LNCAP (cell line): ENCODE measurements around the gene RABGAP1L.
A peak's percentile ranks its signal among the peaks of the same experiment; 100 is the strongest.

ENCODE experiments used
- CTCF ChIP-seq: fragments of 450-650 bp; IDR thresholded peaks from 2 replicates; pipeline ENCODE4 v1.5.1; 2017; ENCODE audit warnings: mild to moderate bottlenecking

RABGAP1L gene

GRCh38 chr1:174721246-174721645 is 561.9 kb downstream of the RABGAP1L start:
- TF ChIP-seq CTCF = no peak

GRCh38 chr1:174723816-174724215 is 564.5 kb downstream of the RABGAP1L start:
- TF ChIP-seq CTCF = no peak

- no peak for TF ChIP-seq CTCF
Measured at GRCh38 chr1:174724219-174724618, 564.9 kb downstream of the RABGAP1L start.

GRCh38 chr1:174726167-174726879 is 567.0 kb downstream of the RABGAP1L start:
- peak; percentile 65 for TF ChIP-seq CTCF

- no peak for TF ChIP-seq CTCF
Measured at GRCh38 chr1:174726880-174727585, 567.7 kb downstream of the RABGAP1L start.

- no peak for TF ChIP-seq CTCF
Measured at GRCh38 chr1:174734270-174734669, 575.0 kb downstream of the RABGAP1L start.

- TF ChIP-seq CTCF = no peak
Measured at GRCh38 chr1:174736831-174737230, 577.5 kb downstream of the RABGAP1L start.
